Measurements from ENCODE around the gene HS6ST1.

GRCh38 chr2:128314348-128315121, 4.1 kb downstream of the HS6ST1 start:
- TF ChIP-seq CTCF (IDR thresholded peaks at IDR 0.05) = no peak
- no peak for TF ChIP-seq POLR2AphosphoS5 (IDR thresholded peaks at IDR 0.05)

Data from gastroesophageal sphincter (tissue), 3 donors.